HG03025 (cell line): ENCODE measurements around the gene SGIP1.

Experiments
- ATAC-seq: cut with Tn5 transposase; IDR thresholded peaks from one replicate; pipeline ENCODE4 v1.9.1; 2021; ENCODE audit warnings: mild to moderate bottlenecking, moderate library complexity; ENCODE audit not compliant: unreplicated experiment, low FRiP score

Gene SGIP1

GRCh38 chr1:66519992-66520391 is 14.0 kb upstream of the SGIP1 start:
- ATAC-seq, result no peak

- no peak for ATAC-seq
Observed at GRCh38 chr1:66520655-66521054, 13.3 kb upstream of the SGIP1 start.

DNA sequence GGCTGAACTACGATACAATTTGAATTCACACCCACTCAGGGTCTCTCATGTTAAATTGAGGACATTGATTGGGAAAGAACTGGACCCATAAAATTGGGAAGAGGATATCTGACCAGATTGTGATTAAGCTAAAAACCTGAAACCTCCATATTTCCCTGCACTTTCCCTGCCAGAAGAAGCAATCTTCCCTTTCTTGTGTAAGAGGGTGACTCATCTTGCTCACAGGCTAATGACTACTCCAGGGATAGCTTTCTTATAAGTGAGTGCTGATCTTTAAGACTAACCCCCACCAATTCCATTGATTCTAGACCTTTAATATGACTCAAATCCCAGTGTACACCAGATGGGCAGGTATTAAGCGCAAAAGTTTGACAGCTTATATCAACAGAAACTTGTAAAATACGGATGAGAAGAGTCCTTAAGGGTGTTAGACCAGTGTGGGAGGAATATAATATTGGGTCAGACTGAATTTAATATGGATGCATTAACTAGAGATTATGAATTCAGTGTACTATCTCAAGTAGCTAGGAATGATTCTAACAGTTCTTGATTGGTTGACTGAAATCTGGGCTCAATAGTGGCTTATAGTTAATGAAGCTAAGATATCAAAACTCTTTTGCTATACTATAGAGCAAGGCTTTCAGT is 12.1 kb upstream of the SGIP1 start:
- ATAC-seq, result no peak

- ATAC-seq, result no peak
Observed at GRCh38 chr1:66523562-66523961, 10.4 kb upstream of the SGIP1 start.

- ATAC-seq, result no peak
Observed at GRCh38 chr1:66525086-66525485, 8.9 kb upstream of the SGIP1 start.

- no peak for ATAC-seq
Observed at GRCh38 chr1:66526036-66526435, 7.9 kb upstream of the SGIP1 start.

- ATAC-seq, result no peak
Observed at GRCh38 chr1:66526991-66527390, 7.0 kb upstream of the SGIP1 start.

- ATAC-seq, result no peak
Observed at GRCh38 chr1:66527686-66528085, 6.3 kb upstream of the SGIP1 start.

DNA sequence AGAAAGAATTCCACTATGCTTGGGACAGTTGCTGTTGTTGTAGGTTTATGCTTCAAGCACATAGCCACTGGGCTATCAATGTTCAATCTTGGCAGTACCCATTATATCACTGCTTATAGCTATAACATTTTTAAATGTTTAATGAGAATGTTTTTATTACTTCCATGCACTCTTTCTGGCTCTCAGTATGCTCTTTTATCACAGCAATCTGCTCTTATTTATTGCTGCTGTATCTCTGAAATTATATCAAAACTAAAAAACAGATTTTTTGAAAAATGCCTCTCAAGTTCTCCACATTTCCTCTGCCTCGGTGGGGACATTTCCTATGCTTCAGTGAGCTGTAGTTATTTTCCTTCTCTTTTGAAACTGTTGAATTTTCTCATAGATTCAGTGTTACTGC is 5.4 kb upstream of the SGIP1 start:
- no peak for ATAC-seq

GRCh38 chr1:66532214-66532613 is 1.7 kb upstream of the SGIP1 start:
- no peak for ATAC-seq

- no peak for ATAC-seq
Observed at GRCh38 chr1:66532798-66533783, 862 bp upstream of the SGIP1 start.

- ATAC-seq, result no peak
Observed at GRCh38 chr1:66535061-66535460, 1.1 kb downstream of the SGIP1 start.

DNA sequence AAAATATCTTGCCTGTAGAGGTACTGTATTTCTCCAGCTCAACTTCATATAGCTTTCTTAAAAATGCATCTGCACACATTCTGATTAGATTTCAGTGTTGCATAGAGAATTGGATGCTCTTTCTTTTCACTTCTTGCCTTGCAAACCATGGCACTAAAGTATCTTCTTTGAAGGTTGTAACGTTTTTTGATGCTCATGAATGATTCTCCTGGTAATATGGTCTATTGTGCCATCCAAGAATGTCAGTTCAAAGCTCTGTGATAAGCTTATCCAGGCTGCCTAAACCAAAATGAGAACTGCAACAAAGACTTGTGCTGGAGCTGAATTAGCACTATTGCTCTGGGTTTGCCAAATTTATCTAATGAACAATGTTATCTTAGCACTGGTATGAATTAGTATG is 1.9 kb downstream of the SGIP1 start:
- no peak for ATAC-seq

- ATAC-seq, result no peak
Observed at GRCh38 chr1:66537718-66538117, 3.8 kb downstream of the SGIP1 start.

DNA sequence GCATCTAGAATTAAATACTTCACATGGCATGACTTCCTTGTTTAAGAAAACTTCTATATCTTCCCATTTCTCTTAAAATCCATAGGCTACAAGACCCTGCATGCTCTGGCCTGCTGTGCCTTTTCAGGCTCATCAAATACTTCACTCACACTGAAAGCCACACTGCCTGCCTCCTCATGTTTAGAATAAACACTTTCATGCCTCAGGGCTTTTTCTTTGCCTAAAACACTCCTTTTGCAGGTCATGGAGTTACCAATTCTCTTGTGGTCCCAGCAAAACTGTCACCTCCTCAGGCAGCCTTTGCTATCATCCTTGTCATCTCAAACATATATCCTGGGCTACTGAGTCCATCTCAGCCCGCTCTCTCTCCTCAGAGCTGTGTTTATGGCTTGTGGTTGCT is 5.5 kb downstream of the SGIP1 start:
- no peak for ATAC-seq

DNA sequence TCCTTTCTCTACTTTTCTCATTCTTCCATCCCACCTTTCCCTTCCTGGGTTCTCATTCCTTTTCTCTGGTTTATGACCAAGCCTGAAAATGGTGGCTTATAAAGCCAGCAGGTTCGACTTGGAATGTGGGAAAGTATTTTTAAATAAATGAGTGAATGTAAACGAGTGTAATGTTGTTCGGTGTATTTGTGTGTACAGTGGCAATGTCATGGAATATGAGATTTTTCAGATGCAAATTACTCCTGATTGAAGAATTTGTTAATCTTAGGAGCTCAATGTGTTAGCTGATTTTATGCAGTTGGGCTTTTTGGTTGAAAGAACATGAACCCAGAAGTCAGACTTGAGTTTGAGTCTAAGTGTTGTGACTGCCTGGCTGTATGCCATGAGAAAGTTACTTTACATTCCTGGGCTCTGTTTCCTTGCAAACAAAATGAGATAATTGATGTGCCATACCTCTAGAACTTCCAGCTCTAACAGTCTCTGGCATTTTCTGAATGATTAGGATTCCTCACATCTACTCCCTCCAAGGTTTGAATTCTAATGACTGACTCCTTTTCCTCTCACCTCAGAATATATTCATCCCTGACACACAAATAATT is 6.6 kb downstream of the SGIP1 start:
- no peak for ATAC-seq

- ATAC-seq, result no peak
Observed at GRCh38 chr1:66542314-66542713, 8.4 kb downstream of the SGIP1 start.

DNA sequence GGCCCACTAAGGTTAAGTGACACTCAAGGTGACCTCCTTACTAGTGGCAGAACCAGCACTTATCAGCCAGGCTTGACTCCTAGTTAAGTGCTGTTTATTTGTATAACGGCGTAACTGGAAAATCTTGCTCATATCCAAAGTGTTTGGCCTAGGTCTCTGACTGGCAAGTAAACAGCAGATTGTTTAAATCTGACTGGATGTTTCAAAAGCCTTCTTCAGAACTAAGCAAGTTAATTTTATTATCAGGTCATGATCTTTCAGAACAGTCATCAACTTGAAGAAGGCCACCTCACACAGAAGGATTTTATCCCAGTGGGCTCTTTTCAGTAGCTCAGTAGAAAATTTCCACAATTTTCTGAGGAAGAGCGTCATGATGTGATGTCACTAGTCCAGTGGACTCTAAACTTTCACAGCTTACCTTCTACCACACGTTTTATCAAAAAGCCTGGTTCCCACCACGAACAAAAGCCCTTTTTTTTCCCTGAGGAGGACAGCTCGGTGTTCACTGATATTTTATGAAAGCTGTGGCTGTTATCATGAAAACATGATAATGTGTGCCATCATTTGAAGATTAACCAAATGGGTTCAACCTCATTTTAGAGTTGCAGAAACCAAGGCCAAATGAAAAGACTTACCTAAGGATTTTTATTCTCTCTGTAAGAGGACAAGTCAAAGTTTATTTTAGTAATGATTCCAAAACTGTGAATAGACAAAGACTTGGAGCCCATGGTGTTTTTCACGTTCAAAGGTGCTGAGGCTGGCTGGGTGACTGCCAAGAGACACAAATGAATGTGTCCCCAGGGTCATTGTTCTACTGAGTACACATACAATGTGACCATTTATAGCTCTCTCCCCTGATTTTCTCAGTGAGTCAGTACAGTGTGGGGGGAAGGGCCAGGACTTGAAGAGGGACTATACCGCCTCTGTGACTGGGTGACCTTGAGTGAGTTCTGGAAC is 9.1 kb downstream of the SGIP1 start:
- no peak for ATAC-seq

GRCh38 chr1:66546047-66546810 is 12.3 kb downstream of the SGIP1 start:
- ATAC-seq, result no peak

- ATAC-seq, result no peak
Observed at GRCh38 chr1:66549017-66549416, 15.1 kb downstream of the SGIP1 start.
